GM21576 (cell line): ENCODE data around the gene FLYWCH1.
"Not testable (repeated sequence)": the region's sequence is repeated elsewhere in the genome, so short reads cannot be mapped to it uniquely, and the experiment has no call there.

Source experiments
- ATAC-seq: cut with Tn5 transposase; IDR thresholded peaks from one replicate; pipeline ENCODE4 v1.9.1; 2021; ENCODE audit warnings: mild to moderate bottlenecking, moderate library complexity; ENCODE audit not compliant: unreplicated experiment

Gene FLYWCH1

GRCh38 chr16:2924901-2925755 is 13.4 kb downstream of the FLYWCH1 start:
- ATAC-seq = no peak

DNA sequence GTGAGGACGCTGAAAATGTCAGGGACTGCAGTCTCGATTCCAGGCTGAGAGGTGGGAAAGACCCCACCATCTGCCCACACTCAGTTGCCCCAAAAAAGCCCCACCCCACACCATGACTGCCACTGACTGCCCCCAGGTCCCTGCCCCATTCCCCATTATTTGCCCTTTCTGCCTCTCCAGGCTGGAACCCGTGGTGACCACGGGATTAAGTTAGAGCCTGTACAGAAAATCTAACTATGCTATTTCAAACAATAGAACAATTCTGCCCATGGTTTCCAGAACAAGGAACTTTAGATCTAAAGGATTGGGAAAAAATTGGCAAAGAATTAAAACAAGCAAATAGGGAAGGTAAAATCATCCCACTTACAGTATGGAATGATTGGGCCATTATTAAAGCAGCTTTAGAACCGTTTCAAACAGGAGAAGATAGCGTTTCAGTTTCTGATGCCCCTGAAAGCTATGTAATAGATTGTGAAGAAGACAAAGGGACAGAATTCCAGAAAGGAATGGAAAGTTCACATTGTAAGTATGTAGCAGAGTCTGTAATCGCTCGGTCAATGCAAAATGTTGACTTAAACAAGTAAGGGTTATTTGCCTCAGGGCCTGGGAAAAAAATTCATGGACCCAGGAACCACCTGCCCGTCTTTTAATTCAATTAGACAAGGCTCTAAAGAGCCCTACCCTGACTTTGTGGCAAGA is 14.4 kb downstream of the FLYWCH1 start:
- ATAC-seq = no peak

- no peak for ATAC-seq
These were observed 14.9 kb downstream of the FLYWCH1 start for GRCh38 chr16:2926650-2926999.

DNA sequence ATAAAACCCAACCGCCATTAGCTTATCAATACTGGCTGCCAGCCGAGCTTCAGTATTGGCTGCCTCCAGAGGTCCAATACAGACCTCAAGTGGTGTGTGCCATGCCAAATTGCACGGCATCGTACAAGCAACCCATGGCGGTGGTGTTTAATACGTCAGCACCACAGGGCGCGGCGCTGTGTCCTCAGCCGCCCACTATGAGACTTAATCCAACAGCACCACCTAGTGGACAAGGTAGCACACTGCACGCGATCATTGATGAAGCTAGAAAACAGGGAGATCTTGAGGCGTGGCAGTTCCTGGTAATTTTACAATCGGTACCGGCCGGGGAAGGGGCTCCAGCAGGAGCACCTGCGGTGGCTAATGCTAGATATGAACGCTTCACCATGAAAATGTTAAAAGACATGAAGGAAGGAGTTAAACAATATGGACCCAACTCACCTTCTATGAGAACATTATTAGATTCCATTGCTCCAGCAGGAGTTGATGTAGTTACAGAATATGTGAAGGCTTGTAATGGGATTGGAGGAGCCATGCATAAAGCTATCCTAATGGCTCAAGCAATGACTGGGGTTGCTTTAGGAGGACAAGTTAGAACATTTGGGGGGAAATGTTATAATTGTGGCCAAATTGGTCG is 15.4 kb downstream of the FLYWCH1 start:
- ATAC-seq = no peak

GRCh38 chr16:2928151-2928550 is 16.4 kb downstream of the FLYWCH1 start:
- ATAC-seq = not testable (repeated sequence)

GRCh38 chr16:2928796-2929195 is 17.1 kb downstream of the FLYWCH1 start:
- ATAC-seq = no peak

GRCh38 chr16:2929693-2930092 is 18.0 kb downstream of the FLYWCH1 start:
- no peak for ATAC-seq

DNA sequence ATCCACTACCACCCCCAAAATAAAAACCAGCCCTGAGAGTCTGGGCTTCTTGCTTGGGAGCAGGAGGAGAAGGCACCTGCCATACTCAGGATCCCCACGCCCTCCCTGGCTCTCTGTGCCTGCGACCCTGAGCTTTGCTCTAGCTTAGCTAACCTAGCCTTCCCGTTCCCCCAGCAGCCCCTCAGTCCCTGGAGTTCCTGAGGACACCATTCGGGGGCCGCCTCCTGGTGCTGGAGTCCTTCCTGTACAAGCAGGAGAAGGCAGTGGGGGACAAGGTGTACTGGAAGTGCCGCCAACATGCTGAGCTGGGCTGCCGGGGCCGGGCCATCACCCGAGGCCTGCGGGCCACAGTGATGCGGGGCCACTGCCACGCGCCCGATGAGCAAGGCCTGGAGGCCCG is 18.5 kb downstream of the FLYWCH1 start:
- ATAC-seq = no peak

GRCh38 chr16:2931231-2931914 is 19.6 kb downstream of the FLYWCH1 start:
- not testable (repeated sequence) for ATAC-seq

DNA sequence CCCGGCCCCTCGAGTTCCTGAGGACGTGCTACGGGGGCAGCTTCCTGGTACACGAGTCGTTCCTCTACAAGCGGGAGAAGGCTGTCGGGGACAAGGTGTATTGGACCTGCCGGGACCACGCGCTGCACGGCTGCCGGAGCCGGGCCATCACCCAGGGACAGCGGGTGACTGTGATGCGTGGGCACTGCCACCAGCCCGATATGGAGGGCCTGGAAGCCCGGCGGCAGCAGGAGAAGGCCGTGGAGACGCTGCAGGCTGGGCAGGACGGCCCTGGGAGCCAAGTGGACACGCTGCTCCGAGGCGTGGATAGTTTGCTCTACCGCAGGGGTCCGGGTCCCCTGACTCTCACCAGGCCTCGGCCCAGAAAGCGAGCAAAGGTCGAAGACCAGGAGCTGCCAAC is 21.4 kb downstream of the FLYWCH1 start:
- ATAC-seq = no peak

DNA sequence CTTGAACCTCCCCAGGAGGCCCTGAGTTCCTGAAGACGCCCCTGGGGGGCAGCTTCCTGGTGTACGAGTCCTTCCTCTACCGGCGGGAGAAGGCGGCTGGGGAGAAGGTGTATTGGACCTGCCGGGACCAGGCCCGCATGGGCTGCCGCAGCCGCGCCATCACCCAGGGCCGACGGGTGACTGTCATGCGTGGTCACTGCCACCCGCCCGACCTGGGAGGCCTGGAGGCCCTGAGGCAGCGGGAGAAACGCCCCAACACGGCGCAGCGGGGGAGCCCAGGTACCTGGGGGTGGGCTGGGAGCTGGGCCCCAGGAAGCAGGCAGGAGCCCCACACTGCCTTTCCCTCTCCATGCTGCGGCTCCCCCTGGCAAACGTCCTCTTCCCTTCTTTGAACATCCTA is 22.0 kb downstream of the FLYWCH1 start:
- no peak for ATAC-seq

DNA sequence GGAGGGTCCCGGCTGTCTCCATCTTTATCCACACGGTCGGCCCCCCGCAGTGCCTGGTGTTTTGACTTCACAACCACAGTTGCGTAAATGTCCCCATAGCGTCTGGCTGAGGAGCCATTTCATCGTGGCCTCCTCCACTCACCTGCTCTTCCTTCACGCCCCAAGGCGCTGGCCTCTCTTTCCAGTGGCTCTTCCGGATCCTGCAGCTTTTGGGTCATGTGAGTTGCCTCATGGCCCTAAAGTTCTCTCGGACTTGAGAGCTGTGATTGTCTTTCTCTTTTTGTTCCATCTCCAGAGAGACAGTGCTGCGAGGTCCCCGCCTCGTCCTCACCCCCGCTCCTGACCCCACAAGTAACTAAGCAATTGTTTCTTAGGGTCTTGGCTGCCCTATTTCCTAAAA is 22.7 kb downstream of the FLYWCH1 start:
- ATAC-seq = no peak

GRCh38 chr16:2936436-2937011 is 24.8 kb downstream of the FLYWCH1 start:
- ATAC-seq = no peak

GRCh38 chr16:2937170-2937569 is 25.4 kb downstream of the FLYWCH1 start:
- no peak for ATAC-seq

- no peak for ATAC-seq
These were observed 26.5 kb downstream of the FLYWCH1 start for GRCh38 chr16:2938206-2938605.

DNA sequence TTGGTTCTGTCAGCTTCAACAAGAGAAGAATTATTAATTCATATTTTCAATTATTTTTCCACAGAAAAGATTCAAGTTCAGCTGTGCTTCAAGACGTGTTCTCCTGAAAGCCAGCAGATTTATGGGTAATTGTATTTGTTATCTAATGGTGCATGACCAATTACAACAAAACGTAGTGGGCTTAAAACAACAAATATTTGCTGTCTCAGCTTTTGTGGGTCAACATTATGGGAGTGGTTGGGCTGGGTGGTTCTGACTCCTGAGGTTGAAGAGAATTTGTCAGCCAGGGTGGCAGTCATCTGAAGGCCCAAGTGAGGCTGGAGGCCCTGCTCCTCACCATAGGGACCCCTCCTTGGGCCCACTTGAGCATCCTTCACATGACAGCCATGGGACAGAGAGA is 28.2 kb downstream of the FLYWCH1 start:
- no peak for ATAC-seq

DNA sequence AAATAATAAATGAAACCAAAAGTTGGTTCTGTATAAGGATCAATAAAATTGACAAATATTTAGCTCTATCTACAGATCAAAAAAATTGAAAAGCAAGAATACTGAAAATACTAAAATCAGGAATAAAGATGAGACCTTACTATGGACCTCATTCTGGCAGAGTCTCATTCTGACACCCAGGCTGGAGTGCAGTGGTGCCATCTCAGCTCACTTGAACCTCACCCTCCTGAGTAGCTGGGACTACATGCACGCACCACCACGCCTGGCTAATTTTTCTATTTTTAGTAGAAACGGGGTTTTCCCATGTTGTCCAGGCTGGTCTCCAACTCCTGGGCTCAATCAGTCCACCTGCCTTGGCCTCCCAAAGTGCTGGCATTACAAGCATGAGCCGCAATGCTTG is 30.3 kb downstream of the FLYWCH1 start:
- no peak for ATAC-seq

- ATAC-seq = not testable (repeated sequence)
These were observed 32.0 kb downstream of the FLYWCH1 start for GRCh38 chr16:2943716-2944115.

GRCh38 chr16:2946649-2947048 is 34.9 kb downstream of the FLYWCH1 start:
- no peak for ATAC-seq

GRCh38 chr16:2948807-2949704 is 37.3 kb downstream of the FLYWCH1 start:
- no peak for ATAC-seq
